Measurements from ENCODE around the gene PNMA8A. TPM values are rescaled to one million over a fixed set of nuclear protein-coding genes. Genes with fewer than 3 reads are reported as not detected.

The PNMA8A gene
- total RNA-seq, 4 donors from 2014 or later = 1.6 to 5.4 (median 4.0) TPM

- peak; percentile 47 for ATAC-seq
- WGBS, 2 donors (ENCODE audit: low coverage in 1 of 2) = 0% methylated on average over 11 of the region's 52 CpGs; no CpG with 5 or more reads in 1 of the 2 donors
- no peak overlapping the region for H3K27ac ChIP-seq
- H3K27me3 ChIP-seq = peaks cover 80% of the 10 kb centered on the region
- H3K4me3 ChIP-seq = peak overlapping the region in 1 of 2 donors; percentile 23
- H3K36me3 ChIP-seq = no peaks in the 10 kb centered on the region
- TF ChIP-seq POLR2AphosphoS5 (IDR thresholded peaks at IDR 0.05) (no peak), CTCF (IDR thresholded peaks at IDR 0.05) (peak in 3 of 4 experiments; percentile 14 to 50 (median 36)), EP300 (IDR thresholded peaks at IDR 0.05) (no peak), POLR2A (IDR thresholded peaks at IDR 0.05) (no peak)
- peaks cover 0 to 57% (median 16%) of the 10 kb centered on the region in 3 donors for H3K4me1 ChIP-seq
- no peaks in the 10 kb centered on the region for H3K9me3 ChIP-seq
Observed at GRCh38 chr19:46489445-46490272, 18.3 kb upstream of the PNMA8A start.

- peaks cover 69% of the 10 kb centered on the region for H3K27me3 ChIP-seq
- no peaks in the 10 kb centered on the region for H3K36me3 ChIP-seq
- no peaks in the 10 kb centered on the region for H3K9me3 ChIP-seq
- H3K4me1 ChIP-seq = peaks cover 0 to 46% (median 16%) of the 10 kb centered on the region in 3 donors
- no peak overlapping the region for H3K27ac ChIP-seq
- no peak for ATAC-seq
- H3K4me3 ChIP-seq = no peak overlapping the region
- WGBS, 2 donors (ENCODE audit: low coverage in 1 of 2) = 69% methylated on average over 8 of the region's 11 CpGs; no CpG with 5 or more reads in 1 of the 2 donors
- TF ChIP-seq CTCF (IDR thresholded peaks at IDR 0.05) (no peak), POLR2AphosphoS5 (IDR thresholded peaks at IDR 0.05) (no peak), EP300 (IDR thresholded peaks at IDR 0.05) (no peak), POLR2A (IDR thresholded peaks at IDR 0.05) (no peak)
Observed at GRCh38 chr19:46488551-46488950, 17.2 kb upstream of the PNMA8A start.

GRCh38 chr19:46487802-46488445 is 16.6 kb upstream of the PNMA8A start:
- peak overlapping the region in 1 of 2 donors; percentile 41 for H3K4me3 ChIP-seq
- TF ChIP-seq POLR2AphosphoS5 (IDR thresholded peaks at IDR 0.05) (no peak), CTCF (IDR thresholded peaks at IDR 0.05) (peak in 3 of 4 experiments; percentile 95 to 98 (median 97)), EP300 (IDR thresholded peaks at IDR 0.05) (no peak), POLR2A (IDR thresholded peaks at IDR 0.05) (no peak)
- H3K4me1 ChIP-seq = peaks cover 0 to 40% (median 16%) of the 10 kb centered on the region in 3 donors
- WGBS, 2 donors (ENCODE audit: low coverage in 1 of 2) = 13% methylated on average over 12 of the region's 38 CpGs; no CpG with 5 or more reads in 1 of the 2 donors
- no peaks in the 10 kb centered on the region for H3K36me3 ChIP-seq
- H3K9me3 ChIP-seq = no peaks in the 10 kb centered on the region
- peak; percentile 56 for ATAC-seq
- H3K27me3 ChIP-seq = peaks cover 63% of the 10 kb centered on the region
- H3K27ac ChIP-seq = peak overlapping the region in 1 of 4 donors; percentile 32

DNA sequence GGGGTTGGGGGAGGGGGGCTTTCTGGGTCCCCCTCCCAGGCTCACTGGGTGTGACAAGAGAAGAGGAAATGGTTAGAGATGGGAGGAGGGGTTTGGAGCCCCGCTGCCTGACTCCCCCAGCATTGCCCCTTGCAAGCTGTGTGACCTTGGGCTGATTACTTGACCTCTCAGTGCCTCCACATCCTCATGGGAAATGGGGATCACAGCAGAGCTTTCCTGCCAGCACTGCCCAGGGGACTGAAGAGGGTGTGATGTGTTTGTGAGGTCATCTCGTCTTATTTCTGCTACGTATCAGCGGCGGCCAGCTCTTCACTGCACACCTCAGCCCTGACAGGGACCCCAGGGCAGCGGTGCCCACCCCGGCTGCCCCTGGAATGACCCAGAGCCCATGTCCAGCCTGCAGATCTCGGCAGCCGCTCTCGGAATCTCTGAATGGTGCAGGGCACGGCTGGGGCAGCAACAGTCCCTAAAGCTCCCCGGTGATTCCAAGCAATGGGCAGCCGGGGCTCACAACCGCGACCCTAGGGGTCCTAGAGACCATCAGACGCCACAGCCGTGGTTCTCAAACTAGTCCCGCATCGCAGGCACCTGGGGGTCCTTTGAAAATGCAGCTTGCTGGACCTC is 15.9 kb upstream of the PNMA8A start:
- Histone ChIP-seq H3K36me3 (no peaks in the 10 kb centered on the region), H3K4me1 (peaks cover 0 to 34% (median 16%) of the 10 kb centered on the region in 3 donors), H3K27ac (peak overlapping the region in 1 of 4 donors; percentile 32), H3K27me3 (peaks cover 57% of the 10 kb centered on the region), H3K4me3 (peak overlapping the region in 1 of 2 donors; percentile 41), H3K9me3 (no peaks in the 10 kb centered on the region)
- ATAC-seq = peak; percentile 5
- no peak for TF ChIP-seq POLR2A (IDR thresholded peaks at IDR 0.05)
- 50% methylated on average over 1 of the region's 19 CpGs; no CpG with 5 or more reads in 1 of the 2 donors for WGBS, 2 donors (ENCODE audit: low coverage in 1 of 2)

- ATAC-seq = no peak
- Histone ChIP-seq H3K27ac (no peak overlapping the region), H3K4me1 (peaks cover 0 to 37% (median 16%) of the 10 kb centered on the region in 3 donors), H3K4me3 (no peak overlapping the region), H3K27me3 (peaks cover 54% of the 10 kb centered on the region), H3K36me3 (no peaks in the 10 kb centered on the region), H3K9me3 (no peaks in the 10 kb centered on the region)
- no peak for TF ChIP-seq POLR2AphosphoS5 (IDR thresholded peaks at IDR 0.05)
- TF ChIP-seq POLR2A (IDR thresholded peaks at IDR 0.05) = no peak
- no peak for TF ChIP-seq EP300 (IDR thresholded peaks at IDR 0.05)
- no peak for TF ChIP-seq CTCF (IDR thresholded peaks at IDR 0.05)
- WGBS, 2 donors (ENCODE audit: low coverage in 1 of 2) = 73 to 95% methylated on average over 2 to 3 of the region's 3 CpGs
Observed at GRCh38 chr19:46486358-46486757, 15.0 kb upstream of the PNMA8A start.
